ENCODE data around the gene HBG2. TPM values are rescaled to one million over a fixed set of nuclear protein-coding genes. Genes with fewer than 3 reads are reported as not detected.
"Not testable (repeated sequence)": the region's sequence is repeated elsewhere in the genome, so short reads cannot be mapped to it uniquely, and the experiment has no call there.

The HBG2 gene
- polyA plus RNA-seq, 5 donors, result 2,971 to 7,439 (median 4,881) TPM

DNA sequence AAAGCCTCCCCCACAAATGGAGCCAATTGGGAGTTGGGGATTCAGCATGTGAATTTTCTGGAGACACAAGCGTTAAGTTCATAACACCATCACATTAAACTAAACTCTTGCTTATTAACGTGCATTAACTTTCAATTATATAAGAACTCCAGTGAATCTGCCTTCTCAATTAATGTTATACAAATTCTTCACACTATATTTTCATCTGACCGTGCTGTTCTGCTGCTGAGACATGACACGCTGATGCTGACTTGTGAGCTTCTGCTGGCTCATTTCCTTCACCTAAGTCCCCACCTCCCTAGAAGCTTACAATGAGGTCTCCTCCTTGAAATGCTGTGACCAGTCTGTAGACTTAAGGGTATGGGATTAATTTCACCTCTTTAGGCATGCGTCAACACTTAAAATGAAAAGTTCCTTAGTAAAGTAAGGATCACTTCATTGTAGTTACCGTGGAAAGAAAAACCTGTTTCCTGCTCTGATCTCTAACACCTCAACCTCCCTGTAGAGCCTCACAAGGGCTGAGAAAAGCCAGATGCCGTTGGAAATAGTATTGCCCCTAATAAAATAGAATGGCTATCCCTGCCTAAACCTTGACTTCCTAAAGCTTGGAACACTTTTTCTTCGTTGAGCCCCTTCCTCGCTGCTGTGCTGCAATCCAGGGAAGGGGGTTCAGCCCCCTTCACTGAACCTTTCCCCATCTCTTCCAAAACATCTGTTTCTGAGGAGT is 2.2 kb downstream of the HBG2 start:
- DNase-seq, result no peak

DNA sequence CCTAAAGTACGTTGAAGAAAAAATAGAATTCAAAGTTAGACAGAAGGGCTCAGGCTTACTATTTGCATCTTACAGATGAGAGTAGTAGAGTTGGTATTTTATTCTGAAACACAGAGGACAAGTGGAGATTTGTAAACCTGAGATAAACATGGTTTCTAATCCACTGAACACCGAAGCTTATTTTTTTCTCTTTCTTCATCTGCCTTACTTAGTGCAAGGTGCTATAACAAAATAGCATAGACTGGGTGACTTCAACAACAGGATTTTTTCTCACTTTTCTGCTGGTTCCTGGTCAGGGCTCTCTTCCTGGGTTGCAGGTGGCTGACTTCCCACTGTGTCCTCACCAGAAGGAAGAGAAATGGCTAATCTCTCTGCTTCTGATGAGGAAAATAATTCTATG is 2.8 kb downstream of the HBG2 start:
- no peak for DNase-seq

DNA sequence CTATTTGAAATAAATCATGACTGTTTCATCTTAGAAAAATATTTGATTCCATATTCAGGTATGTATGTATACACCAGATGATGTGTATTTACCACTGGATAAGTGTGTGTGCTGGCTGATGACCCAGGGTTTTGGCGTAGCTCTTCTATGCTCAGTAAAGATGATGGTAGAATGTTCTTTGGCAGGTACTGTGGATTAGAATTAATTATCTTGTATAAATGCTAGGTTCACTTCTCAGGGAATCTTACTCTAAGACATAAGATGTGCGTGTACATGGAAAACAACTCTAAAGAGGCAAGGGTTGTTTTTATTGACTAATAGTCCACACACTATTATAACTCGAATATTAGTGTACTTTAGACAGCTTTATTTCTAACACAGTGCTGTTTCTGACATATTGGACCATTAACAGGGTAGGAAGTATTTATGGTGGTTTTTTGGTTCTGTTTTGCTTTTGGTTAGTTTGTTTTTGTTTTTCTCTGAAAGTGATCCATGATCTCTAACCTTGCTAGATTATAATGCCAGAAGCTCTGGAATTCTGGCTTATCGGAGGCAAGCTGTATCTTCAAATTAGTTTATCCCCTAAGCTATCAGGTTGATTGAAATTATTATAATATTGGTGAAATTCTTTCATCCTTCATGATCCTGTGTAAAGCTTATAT is 3.9 kb downstream of the HBG2 start:
- DNase-seq, result no peak

DNA sequence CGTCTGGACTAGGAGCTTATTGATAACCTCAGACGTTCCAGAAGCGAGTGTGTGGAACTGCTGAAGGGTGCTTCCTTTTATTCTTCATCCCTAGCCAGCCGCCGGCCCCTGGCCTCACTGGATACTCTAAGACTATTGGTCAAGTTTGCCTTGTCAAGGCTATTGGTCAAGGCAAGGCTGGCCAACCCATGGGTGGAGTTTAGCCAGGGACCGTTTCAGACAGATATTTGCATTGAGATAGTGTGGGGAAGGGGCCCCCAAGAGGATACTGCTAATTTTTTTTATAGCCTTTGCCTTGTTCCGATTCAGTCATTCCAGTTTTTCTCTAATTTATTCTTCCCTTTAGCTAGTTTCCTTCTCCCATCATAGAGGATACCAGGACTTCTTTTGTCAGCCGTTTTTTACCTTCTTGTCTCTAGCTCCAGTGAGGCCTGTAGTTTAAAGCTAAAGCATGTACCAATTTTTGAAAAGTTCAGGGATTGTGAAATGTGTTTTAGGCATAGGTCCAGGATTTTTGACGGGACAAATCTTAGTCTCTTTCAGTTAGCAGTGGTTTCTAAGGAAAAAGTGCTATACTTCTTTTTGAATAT is 4.7 kb downstream of the HBG2 start, which contains the start of gene HBG1:
TSS of gene HBG1 (minus strand) at position 51 of the 590 bp plus-strand sequence. CDS start 53 bp downstream, outside the sequence.
- DNase-seq, result not testable (repeated sequence)

DNA sequence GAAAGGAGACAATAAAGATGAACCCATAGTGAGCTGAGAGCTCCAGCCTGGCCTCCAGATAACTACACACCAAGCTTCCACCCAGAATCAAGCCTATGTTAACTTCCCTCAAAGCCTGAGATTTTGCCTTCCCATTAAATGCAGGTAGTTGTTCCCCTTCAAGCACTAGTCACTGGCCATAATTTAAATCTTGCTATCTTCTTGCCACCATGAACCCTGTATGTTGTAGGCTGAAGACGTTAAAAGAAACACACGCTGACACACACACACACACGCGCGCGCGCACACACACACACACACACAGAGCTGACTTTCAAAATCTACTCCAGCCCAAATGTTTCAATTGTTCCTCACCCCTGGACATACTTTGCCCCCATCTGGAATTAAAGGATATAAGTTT is 6.1 kb downstream of the HBG2 start:
- not testable (repeated sequence) for DNase-seq

DNA sequence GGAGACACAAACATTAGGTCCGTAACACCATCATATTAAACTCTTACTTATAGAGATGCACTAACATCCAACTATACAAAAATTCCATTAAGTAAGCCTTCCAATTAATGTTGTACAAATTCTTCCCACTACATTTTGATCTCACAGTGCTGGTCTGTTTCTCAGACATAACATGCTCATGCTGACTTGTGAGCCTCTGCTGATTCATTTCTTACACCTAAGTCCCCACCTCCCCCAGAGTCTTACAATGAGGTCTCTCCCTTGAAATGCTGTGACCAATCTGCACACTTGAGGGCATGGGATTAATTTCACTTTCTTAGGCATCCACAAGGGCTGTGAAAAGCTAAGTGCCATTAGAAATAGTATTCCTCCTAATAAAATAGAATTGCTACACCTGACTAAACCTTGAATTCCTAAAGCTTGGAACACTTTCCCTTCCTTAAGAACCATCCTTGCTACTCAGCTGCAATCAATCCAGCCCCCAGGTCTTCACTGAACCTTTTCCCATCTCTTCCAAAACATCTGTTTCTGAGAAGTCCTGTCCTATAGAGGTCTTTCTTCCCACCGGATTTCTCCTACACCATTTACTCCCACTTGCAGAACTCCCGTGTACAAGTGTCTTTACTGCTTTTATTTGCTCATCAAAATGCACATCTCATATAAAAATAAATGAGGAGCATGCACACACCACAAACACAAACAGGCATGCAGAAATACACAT is 6.9 kb downstream of the HBG2 start:
- no peak for DNase-seq

DNA sequence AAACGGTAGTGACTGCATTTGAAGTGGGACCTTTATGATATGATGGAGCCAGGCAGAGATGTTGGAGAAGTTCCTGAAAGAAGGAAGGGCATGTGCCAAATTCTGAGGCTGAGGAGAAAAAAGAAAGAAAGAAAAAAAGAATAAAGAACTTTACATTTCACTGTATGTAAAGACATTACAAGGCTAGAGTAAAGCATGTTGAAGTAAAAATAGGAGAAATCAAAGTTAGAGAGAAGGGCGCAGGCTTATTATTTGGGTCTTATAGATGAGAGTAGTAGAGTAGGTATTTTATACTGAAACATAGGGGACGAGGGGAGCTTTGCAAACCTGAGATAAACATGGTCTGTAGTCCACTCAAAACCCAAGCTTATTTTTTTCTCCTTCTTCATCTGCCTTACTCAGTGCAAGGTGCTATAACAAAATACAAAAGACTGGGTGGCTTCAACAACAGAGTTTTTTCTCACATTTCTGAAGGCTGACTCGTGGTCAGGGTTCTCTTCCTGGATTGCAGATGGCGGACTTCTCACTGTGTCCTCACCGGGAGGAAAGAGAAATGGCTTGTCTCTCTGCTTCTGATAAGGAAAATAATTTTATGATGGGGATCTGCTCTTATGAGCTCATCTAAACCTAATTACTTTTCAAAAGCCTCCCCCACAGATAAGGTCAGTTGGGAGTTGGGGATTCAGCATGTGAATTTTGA is 7.7 kb downstream of the HBG2 start:
- no peak for DNase-seq

DNA sequence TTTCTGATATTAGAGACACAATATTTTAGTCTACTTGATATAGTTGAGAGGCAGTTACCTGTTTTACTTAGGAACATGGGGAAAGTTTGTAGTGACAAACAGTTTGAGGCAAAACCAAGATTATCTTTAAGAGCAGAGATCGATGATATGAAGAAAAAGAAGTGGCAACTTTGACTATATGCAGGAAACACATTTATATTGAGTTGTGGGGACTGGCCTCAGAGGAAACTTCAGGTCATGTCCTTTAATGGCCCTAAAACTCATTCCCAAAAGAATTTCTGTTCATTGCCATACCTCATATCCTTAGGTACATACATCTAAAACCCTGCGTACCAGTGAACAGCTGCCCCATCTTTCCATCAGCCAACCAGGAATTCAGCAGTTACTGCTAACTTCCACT is 9.4 kb downstream of the HBG2 start:
- DNase-seq, result no peak

DNA sequence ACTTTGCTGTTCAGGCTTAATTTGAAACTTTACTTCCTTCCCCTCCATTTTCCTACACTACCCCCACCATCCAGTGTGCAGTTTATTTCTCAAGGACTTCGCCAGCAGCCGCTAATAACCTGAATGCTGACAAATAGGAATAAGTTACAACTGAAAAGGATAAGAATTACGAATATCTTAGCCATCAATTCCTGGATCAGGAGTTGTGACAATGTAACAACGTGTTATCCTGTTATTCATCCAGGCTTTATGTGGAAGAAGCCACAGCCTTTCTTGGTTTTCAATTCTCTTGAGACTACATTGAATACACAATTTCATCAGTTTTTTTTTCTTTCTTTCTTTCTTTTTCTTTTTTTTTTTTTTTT is 10.8 kb downstream of the HBG2 start:
- no peak for DNase-seq

DNA sequence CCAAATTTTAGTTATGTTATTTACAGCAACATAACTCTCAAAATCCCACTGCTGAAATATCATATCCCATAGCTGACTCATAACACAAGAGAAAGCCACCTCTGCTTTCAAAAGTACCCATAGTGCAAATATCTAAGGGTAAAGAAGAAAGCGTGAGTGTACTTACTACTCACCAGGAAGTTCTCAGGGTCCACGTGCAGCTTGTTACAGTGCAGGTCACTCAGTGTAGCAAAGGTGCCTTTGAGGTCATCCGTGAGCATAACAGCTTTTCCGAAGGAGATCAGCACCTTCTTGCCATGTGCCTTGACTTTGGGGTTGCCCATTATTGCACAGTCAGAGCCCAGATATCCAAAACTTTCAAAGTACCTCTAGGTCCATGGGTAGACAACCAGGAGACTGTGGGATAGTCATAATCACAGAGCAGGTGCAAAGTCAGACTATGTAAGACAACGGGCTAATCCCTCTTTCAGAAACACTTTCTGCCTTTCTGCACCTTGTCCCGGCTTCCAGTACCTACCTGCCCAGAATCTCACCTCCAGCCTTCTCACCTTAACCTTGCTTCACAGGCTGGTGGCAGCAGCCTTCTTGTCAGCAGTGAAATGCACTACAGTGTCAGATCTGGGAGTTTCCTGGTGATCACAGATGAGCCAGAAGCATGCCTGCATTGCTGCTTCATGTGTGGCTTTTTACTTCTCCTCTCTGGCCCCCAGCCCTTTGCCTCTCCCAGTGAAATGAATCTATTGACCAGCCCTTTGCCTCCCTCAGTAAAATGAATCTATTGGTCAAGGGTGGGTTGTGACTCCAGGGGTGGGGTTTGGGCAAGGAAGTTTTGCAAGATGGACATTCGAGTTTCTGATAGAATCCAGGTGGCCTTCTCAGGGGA is 11.4 kb downstream of the HBG2 start:
- no peak for DNase-seq

DNA sequence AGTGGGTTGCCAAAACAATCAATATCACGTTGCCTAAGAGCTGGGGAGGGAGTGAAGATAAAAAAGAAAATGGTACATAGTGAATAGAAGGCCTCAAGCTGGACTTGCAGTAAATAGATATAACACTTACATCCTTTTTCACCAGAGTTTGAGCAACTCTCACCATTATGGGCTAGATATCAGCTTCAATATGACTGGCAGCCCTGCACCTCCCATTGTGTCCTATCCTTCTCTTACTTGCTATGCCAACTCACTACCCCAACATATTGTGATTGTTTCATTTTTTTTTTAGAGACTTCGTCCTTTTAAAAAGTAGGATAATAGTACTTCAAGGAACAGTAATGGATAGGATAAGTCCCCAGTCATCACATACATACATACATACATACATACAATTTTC is 12.4 kb downstream of the HBG2 start:
- DNase-seq, result no peak

DNA sequence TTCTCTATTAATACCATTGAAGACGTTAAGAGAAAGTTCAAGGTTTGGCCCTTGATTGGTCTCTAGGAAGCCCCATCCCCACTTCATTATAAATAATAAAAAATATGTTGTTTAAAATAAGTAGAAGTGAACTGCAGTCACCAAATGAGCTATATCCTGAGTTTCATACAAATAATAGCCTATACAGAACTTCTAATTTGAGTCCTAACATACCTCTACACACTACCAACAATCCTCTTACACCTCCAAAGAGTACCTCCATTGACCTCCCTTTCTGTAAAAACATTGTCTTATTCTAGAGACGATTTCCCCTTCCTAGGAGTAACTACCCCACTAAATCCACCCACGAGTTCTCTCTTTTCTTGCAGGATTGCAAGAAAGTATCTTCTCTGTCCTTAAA is 13.1 kb downstream of the HBG2 start:
- DNase-seq, result no peak

DNA sequence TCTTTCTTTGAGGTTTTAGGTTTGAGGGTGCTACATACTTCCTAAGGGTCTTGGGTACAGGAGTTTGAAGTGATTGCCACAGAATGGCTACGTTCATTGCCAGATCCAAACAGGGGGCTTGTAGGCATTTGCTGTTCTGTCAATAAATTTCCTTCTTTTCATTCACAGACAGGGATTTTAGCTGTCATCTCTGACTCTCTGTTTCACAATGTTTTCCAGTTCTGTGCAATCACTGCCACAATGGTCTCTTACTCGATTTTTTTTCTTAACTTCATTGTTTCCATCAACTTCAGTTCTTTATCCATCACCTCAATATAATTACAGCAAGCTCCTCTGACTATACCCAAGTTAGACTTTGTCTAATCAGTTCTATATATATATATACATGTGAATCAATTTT is 14.1 kb downstream of the HBG2 start:
- DNase-seq, result no peak

DNA sequence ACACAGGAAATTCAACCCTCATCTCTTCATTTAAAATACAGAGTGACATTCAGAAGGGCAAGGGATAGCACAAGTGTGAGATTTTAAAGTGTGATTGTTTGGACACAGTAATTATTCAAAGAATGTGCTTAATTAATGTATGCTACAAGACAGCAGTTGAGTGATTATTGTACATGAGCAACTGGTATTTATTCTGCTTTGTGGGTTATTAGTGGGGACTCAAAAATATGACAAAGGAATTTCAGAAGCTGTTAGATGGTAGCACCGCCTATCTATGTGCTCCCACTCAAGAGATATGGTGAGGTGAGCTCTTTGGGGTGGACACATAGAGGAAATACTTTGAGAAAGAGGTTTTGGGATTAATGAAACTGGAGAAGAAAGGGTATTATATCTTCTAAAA is 14.5 kb downstream of the HBG2 start:
- DNase-seq, result no peak

DNA sequence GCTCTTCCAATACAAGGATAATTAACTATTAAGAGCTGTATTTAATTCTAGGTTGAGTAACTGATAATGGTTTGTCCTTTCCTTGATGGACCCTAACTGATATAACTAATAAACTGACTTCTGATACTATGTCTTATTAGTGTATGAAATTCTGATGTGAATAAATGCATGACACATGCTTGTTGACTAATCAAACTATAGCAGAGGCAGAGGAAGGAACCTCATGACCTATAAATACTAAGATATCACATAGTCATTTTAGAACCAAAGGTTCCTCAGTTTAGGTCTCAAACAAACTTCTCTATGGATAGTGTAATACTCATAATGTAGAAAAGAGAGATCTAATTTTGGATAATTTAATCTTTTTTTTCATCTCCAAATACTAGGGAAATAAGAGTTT is 15.5 kb downstream of the HBG2 start:
- DNase-seq, result no peak

DNA sequence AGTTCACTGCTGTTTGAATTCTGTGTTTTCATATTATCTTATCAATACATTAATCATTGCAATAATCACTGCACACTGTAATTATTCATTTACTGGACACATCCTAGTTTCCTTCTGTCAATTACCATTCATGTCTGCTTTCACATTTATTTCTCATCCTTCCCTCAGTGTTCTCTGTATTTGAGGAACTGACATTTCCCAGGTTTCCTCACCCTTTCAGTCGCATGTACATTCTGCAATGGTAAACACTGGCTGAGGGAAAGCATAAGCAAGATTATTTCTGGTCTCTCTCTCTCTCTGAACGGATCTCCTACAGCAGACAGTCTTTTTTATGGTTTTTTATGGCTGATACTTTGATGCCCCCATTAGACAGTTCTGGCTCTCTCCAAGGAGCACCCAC is 16.1 kb downstream of the HBG2 start:
- no peak for DNase-seq

DNA sequence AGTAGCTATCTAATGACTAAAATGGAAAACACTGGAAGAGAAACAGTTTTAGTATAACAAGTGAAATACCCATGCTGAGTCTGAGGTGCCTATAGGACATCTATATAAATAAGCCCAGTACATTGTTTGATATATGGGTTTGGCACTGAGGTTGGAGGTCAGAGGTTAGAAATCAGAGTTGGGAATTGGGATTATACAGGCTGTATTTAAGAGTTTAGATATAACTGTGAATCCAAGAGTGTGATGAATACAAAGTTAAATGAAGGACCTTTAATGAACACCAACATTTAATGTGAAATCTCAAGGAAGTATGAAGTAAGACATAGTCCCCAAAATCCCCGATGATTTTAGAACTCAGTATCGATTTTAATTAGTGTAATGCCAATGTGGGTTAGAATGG is 17.2 kb downstream of the HBG2 start:
- DNase-seq, result no peak

DNA sequence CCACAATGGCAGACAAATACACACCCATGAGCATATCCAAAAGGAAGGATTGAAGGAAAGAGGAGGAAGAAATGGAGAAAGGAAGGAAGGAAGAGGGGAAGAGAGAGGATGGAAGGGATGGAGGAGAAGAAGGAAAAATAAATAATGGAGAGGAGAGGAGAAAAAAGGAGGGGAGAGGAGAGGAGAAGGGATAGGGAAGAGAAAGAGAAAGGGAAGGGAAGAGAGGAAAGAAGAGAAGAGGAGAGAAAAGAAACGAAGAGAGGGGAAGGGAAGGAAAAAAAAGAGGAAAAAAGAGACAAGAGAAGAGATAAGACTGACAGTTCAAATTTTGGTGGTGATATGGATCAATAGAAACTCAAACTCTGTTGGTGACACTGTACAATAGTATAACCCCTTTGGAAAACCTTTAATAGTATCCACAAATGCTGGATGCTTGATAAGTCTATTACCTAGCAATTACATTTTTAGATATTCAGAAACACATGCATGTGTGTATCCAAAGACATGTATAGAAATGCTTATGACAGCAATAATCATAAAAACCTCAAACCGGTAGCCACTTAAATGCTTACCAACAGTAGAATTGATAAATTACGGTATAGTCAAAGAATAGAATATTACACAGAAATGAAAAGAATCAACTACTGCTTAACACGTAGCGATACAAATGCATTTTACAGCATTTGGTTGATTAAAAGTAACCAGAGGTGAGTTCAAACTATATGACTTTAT is 19.1 kb downstream of the HBG2 start:
- no peak for DNase-seq

DNA sequence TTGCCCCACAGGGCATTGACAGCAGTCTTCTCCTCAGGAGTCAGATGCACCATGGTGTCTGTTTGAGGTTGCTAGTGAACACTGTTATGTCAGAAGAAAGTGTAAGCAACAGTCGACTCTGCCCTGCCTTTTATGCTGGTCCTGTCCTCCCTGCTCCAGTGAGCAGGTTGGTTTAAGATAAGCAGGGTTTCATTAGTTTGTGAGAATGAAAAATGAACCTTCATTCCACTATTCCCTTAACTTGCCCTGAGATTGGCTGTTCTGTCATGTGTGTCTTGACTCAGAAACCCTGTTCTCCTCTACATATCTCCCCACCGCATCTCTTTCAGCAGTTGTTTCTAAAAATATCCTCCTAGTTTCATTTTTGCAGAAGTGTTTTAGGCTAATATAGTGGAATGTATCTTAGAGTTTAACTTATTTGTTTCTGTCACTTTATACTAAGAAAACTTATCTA is 20.2 kb downstream of the HBG2 start, which contains the start of gene HBD:
TSS of gene HBD (minus strand) at position 103 of the 454 bp plus-strand sequence. CDS start at position 53, 50 bp downstream.
- DNase-seq, result no peak

DNA sequence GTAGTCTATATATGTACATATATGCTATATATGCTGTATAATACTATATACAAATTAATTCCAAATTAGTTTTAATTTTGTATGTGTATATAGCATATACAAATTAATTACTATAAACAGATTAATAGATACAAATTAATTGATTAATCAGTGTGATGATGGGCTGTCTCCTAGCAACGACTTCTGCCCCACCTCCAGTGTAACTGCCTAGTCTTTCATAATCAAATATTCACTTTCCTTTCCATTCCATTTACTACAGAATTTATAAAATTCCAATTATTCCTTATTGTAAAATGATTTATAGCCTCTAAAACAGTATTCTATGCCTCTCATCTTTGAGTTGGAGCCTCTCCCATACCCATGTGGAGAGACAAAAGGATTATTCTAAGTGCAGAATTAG is 21.3 kb downstream of the HBG2 start:
- DNase-seq, result no peak
